ENCODE measurements around the gene TOP2B. TPM values are rescaled to one million over a fixed set of nuclear protein-coding genes. Genes with fewer than 3 reads are reported as not detected.

TOP2B gene
- total and polyA plus RNA-seq, 12 donors, result 34.2 to 126 (median 101) TPM

GRCh38 chr3:25610779-25611178, 53.9 kb downstream of the TOP2B start:
- Histone ChIP-seq H3K4me3 (no peak overlapping the region), H3K27me3 (no peaks in the 10 kb centered on the region), H3K9me3 (no peaks in the 10 kb centered on the region), H3K36me3 (peaks cover 0 to 100% (median 78%) of the 10 kb centered on the region in 9 donors), H3K27ac (no peak overlapping the region), H3K4me1 (peaks cover 0 to under 1% (median 0%) of the 10 kb centered on the region in 9 donors)
- ATAC-seq, result no peak
- DNase-seq, result no peak
- intact Hi-C loops (cut with DNase I), result no loop called here
- no peak for TF ChIP-seq CTCF (IDR thresholded peaks at IDR 0.05)

- TF ChIP-seq CTCF (IDR thresholded peaks at IDR 0.05), result no peak
- Histone ChIP-seq H3K4me3 (no peak overlapping the region), H3K27ac (no peak overlapping the region), H3K27me3 (no peaks in the 10 kb centered on the region), H3K4me1 (peaks cover 0 to 6% (median 0%) of the 10 kb centered on the region in 9 donors), H3K36me3 (peaks cover 0 to 100% (median 78%) of the 10 kb centered on the region in 9 donors), H3K9me3 (no peaks in the 10 kb centered on the region)
- intact Hi-C loops (cut with DNase I), result no loop called here
- no peak for DNase-seq
- ATAC-seq, result no peak
- 96 to 100% methylated on average over 1 of the region's 1 CpG for WGBS, 2 donors
Observed at GRCh38 chr3:25610167-25610566, 54.5 kb downstream of the TOP2B start.

- H3K36me3 ChIP-seq, result peaks cover 0 to 100% (median 50%) of the 10 kb centered on the region in 9 donors
- DNase-seq, result no peak
Observed at GRCh38 chr3:25604107-25604805, 60.5 kb downstream of the TOP2B start.

GRCh38 chr3:25603703-25604102, 61.0 kb downstream of the TOP2B start:
- peak in 1 of 2 donors; percentile 37 for DNase-seq

More at GRCh38 chr3:25604107-25604805, 60.5 kb downstream of the TOP2B start:
- no peaks in the 10 kb centered on the region for H3K27me3 ChIP-seq
- H3K27ac ChIP-seq, result peak overlapping the region in 9 of 10 donors; percentile 12 to 71 (median 45)
- peaks cover 0 to 28% (median 15%) of the 10 kb centered on the region in 9 donors for H3K4me1 ChIP-seq
- WGBS, 2 donors, result 54 to 55% methylated on average over 5 of the region's 5 CpGs
- ATAC-seq, result peak in 7 of 8 donors; percentile 41 to 70 (median 52)
- no peak for TF ChIP-seq CTCF (IDR thresholded peaks at IDR 0.05)
- H3K9me3 ChIP-seq, result no peaks in the 10 kb centered on the region
- intact Hi-C loops (cut with DNase I), result no loop called here
- no peak overlapping the region for H3K4me3 ChIP-seq

More at GRCh38 chr3:25603703-25604102, 61.0 kb downstream of the TOP2B start:
- intact Hi-C loops (cut with DNase I), result no loop called here
- no peak overlapping the region for H3K4me3 ChIP-seq
- H3K4me1 ChIP-seq, result peaks cover 0 to 28% (median 15%) of the 10 kb centered on the region in 9 donors
- WGBS, 2 donors, result 31 to 33% methylated on average over 1 of the region's 1 CpG
- ATAC-seq, result peak; percentile 62 to 98 (median 92)
- no peaks in the 10 kb centered on the region for H3K9me3 ChIP-seq
- TF ChIP-seq CTCF (IDR thresholded peaks at IDR 0.05), result no peak
- H3K27me3 ChIP-seq, result no peaks in the 10 kb centered on the region
- H3K36me3 ChIP-seq, result peaks cover 0 to 100% (median 44%) of the 10 kb centered on the region in 9 donors
- H3K27ac ChIP-seq, result peak overlapping the region in 9 of 10 donors; percentile 12 to 71 (median 45)

Measured in heart right ventricle (tissue), 16 donors.